ENCODE results near the gene FOXA1. TPM values are rescaled to one million over a fixed set of nuclear protein-coding genes. Genes with fewer than 3 reads are reported as not detected.

FOXA1 gene
- total and polyA plus RNA-seq, 9 of the 15 experiments (the other 6 are each of a cell fraction or from before 2014, with no cell fraction given), result 0.20 to 3.0 (median 1.3) TPM

- no peak overlapping the region for H2AFZ ChIP-seq (ENCODE audit: low read depth, low read length)
- H3K4me2 ChIP-seq (ENCODE audit: insufficient read depth, low read length), result no peak overlapping the region
- peaks cover 2% of the 10 kb centered on the region; the same call in 1 of the 3 replicates for H3K79me2 ChIP-seq (ENCODE audit: control insufficient read depth, insufficient read depth, low read length)
- H3K27me3 ChIP-seq (ENCODE audit: control insufficient read depth in 2 of 2, insufficient read depth in 2 of 2, low read length in 2 of 2), result no peaks in the 10 kb centered on the region
- DNase-seq (ENCODE audit: extremely low read depth in 1 of 4, low spot score in 3 of 4) (no peak), ATAC-seq (no peak), FAIRE-seq (no peak)
- ChIA-PET POLR2A (no interaction called here), CTCF (ENCODE audit: low intra/inter-chr PET ratio) (no interaction called here)
- intact Hi-C loops (cut with micrococcal nuclease) (no loop called here), in situ Hi-C loops (cut with MboI) (loop anchor here (25.0 kb wide), 1 partner anchor 326 kb away; no protein-coding TSS in a partner anchor)
- no peak overlapping the region for H3K9ac ChIP-seq (ENCODE audit: insufficient read depth in 1 of 2, low read depth in 2 of 2, low read length in 2 of 2)
- no peaks in the 10 kb centered on the region for H3K36me3 ChIP-seq (ENCODE audit: control insufficient read depth, insufficient read depth, low read length)
- WGBS (ENCODE audit: insufficient coverage, low coverage, missing lambda C conversion rate), result 76% methylated on average over 5 of the region's 6 CpGs
- peaks cover 0 to 9% of the 10 kb centered on the region in 2 experiments; a peak in 1 of 5 replicates for H3K4me1 ChIP-seq (replicated peaks in 1 of 2; ENCODE audit: control insufficient read depth in 2 of 2, insufficient read depth in 2 of 2, low read length in 2 of 2)
- TF ChIP-seq ILK (tag; IDR thresholded peaks at IDR 0.05; ENCODE audit: borderline replicate concordance, low read depth) (no peak), TAF1 (IDR thresholded peaks at IDR 0.05; ENCODE audit: control insufficient read depth, extremely low read depth, insufficient read depth, low read length, severe bottlenecking) (no peak), ATF4 (CRISPR knock-in tag; IDR thresholded peaks at IDR 0.05) (no peak), MYBL2 (IDR thresholded peaks at IDR 0.05; ENCODE audit: low read depth) (no peak), MYBL2 (CRISPR knock-in tag; IDR thresholded peaks at IDR 0.05; ENCODE audit: borderline replicate concordance) (no peak), TGIF2 (CRISPR knock-in tag; IDR thresholded peaks at IDR 0.05) (no peak), HINFP (tag; conservative IDR thresholded peaks at IDR 0.05; ENCODE audit: low read depth) (no peak), CREM (IDR thresholded peaks at IDR 0.05; ENCODE audit: low read depth) (no peak), ZNF212 (CRISPR knock-in tag; IDR thresholded peaks at IDR 0.05) (no peak), MIER1 (IDR thresholded peaks at IDR 0.05; ENCODE audit: low read depth) (no peak), ARID3A (IDR thresholded peaks at IDR 0.05; ENCODE audit: borderline replicate concordance, low read depth, low read length) (no peak), POLR3A (IDR thresholded peaks at IDR 0.05; ENCODE audit: borderline replicate concordance, extremely low read depth, insufficient read depth, insufficient read length) (no peak), GATAD2B (IDR thresholded peaks at IDR 0.05; ENCODE audit: borderline replicate concordance) (no peak), CBX2 (IDR thresholded peaks at IDR 0.05; ENCODE audit: insufficient read depth, low read length, poor library complexity, severe bottlenecking) (no peak), FOXK1 (CRISPR knock-in tag; IDR thresholded peaks at IDR 0.05; ENCODE audit: borderline replicate concordance) (no peak)
- H4K20me1 ChIP-seq (replicated peaks; ENCODE audit: control insufficient read depth, insufficient read depth, low read length), result no peaks in the 10 kb centered on the region
- H3K9me3 ChIP-seq (replicated peaks; ENCODE audit: control insufficient read depth, insufficient read depth, low read depth, low read length), result no peaks in the 10 kb centered on the region
- H3K9me1 ChIP-seq (ENCODE audit: control insufficient read depth, insufficient read depth, low read length), result no peaks in the 10 kb centered on the region
- no peak overlapping the region for H3K4me3 ChIP-seq
- no peak overlapping the region for H3K27ac ChIP-seq (ENCODE audit: extremely low read depth, low read depth, low read length)
- no TSS peak for BruUV-seq (replicated peaks)
Measured at GRCh38 chr14:37588667-37588955, 6.4 kb downstream of the FOXA1 start.
